HCT116 (cell line): ENCODE results near the gene NLGN3. TPM values are rescaled to one million over a fixed set of nuclear protein-coding genes. Genes with fewer than 3 reads are reported as not detected.

Experiments
- ATAC-seq: fragments of 200-7000 bp; cut with Tn5 transposase; 2 replicates; pipeline ENCODE4 v1.9.1; 2020; ENCODE audit warnings: mild to moderate bottlenecking, moderate library complexity
- BruUV-seq: library from RNA; stranded (reverse); fragments of 400-500 nt; replicated peaks from 2 replicates; lab custom pipeline; 2021; lab: Mats Ljungman, UMichigan
- CTCF ChIA-PET: fragments of 300-600 bp; sonication (Branson Sonifier 250); formaldehyde crosslinking; loops from one replicate; lab custom pipeline; 2021; ENCODE audit warnings: antibody characterized with exemption; lab: Charles Lee
- POLR2A ChIA-PET: fragments of 300-600, 350-600 bp; sonication (Branson Sonifier 250); formaldehyde crosslinking; loops from one replicate; lab custom pipeline; 2021; ENCODE audit warnings: antibody characterized with exemption; lab: Charles Lee
- RAD21 ChIA-PET, 2 experiments: fragments of 300-600 bp; sonication (Branson Sonifier 250); formaldehyde crosslinking; loops; one replicate each; lab custom pipeline; 2023; ENCODE audit warnings: low total read pairs in 2 of 2; ENCODE audit not compliant: uncharacterized antibody in 2 of 2, unreplicated experiment in 2 of 2, low non-redundant PET in 1 of 2; lab: Charles Lee
- DNase-seq: peaks from one replicate; pipeline ENCODE4 v3.0.0-alpha.2; 2010; ENCODE audit warnings: low read depth, low spot score
- H2AFZ ChIP-seq: fragments of 200-600 bp; shearing (Covaris generic), sonication (generic); 2 replicates; pipeline ENCODE4 v1.6.1; 2017; ENCODE audit warnings: low read depth, mixed run types, mixed read lengths, antibody characterized with exemption, low read length; ENCODE audit not compliant: poor library complexity, severe bottlenecking
- H3K27ac ChIP-seq: 2 replicates; pipeline ENCODE4 v1.5.1; 2012; ENCODE audit warnings: low read depth, low read length
- H3K27me3 ChIP-seq: fragments of 200-600 bp; sonication (generic); 2 replicates; pipeline ENCODE4 v1.6.1; 2016; ENCODE audit warnings: mixed run types, low read length, mixed read lengths; ENCODE audit not compliant: insufficient read depth
- H3K36me3 ChIP-seq, 2 experiments: fragments of 200-500 bp in 1 of 2; fragments of 200-600 bp in 1 of 2; sonication (Bioruptor generic) in 1 of 2; sonication (generic) in 1 of 2; 2 replicates each; pipeline versions ENCODE4 v1.5.1 to v1.6.1; 2014 to 2016; ENCODE audit warnings: low read length in 2 of 2, inconsistent platforms in 1 of 2, mixed read lengths in 1 of 2, mixed run types in 1 of 2; ENCODE audit not compliant: insufficient read depth in 2 of 2, control insufficient read depth in 1 of 2
- H3K4me1 ChIP-seq, 2 experiments: fragments of 200-600 bp in 1 of 2; sonication (generic) in 1 of 2; 2 replicates each; pipeline versions ENCODE4 v1.5.1 to v1.6.1; 2012 to 2017; ENCODE audit warnings: low read length in 2 of 2, inconsistent platforms in 1 of 2, mild to moderate bottlenecking in 1 of 2, mixed read lengths in 1 of 2, mixed run types in 1 of 2, moderate library complexity in 1 of 2; ENCODE audit not compliant: insufficient read depth in 2 of 2, control insufficient read depth in 1 of 2
- H3K4me2 ChIP-seq: fragments of 200-600 bp; sonication (generic); 2 replicates; pipeline ENCODE4 v1.6.1; 2017; ENCODE audit warnings: mixed run types, low read length, mixed read lengths
- H3K4me3 ChIP-seq, 2 experiments: fragments of 200-600 bp in 1 of 2; sonication (generic) in 1 of 2; replicated peaks in 1 of 2; 2 replicates each; pipeline ENCODE4 v1.5.1; 2011 to 2016; ENCODE audit warnings: low read length in 2 of 2, control low read depth in 1 of 2, low read depth in 1 of 2, mild to moderate bottlenecking in 1 of 2, mixed read lengths in 1 of 2, mixed run types in 1 of 2
- H3K79me2 ChIP-seq: fragments of 200-600 bp; sonication (generic); 2 replicates; pipeline ENCODE4 v1.6.1; 2017; ENCODE audit warnings: mild to moderate bottlenecking, mixed run types, low read length, moderate library complexity, mixed read lengths; ENCODE audit not compliant: insufficient read depth
- H3K9ac ChIP-seq: fragments of 200-600 bp; sonication (generic); 2 replicates; pipeline ENCODE4 v1.6.1; 2016; ENCODE audit warnings: low read length, mixed read lengths
- H3K9me2 ChIP-seq: fragments of 200-600 bp; sonication (generic), shearing (Covaris generic); 2 replicates; pipeline ENCODE4 v1.6.1; 2017; ENCODE audit warnings: mixed run types, mild to moderate bottlenecking, moderate library complexity; ENCODE audit not compliant: insufficient read depth
- H3K9me3 ChIP-seq, 2 experiments: fragments of 200-500 bp in 1 of 2; fragments of 200-600 bp in 1 of 2; sonication (Bioruptor generic) in 1 of 2; sonication (generic) in 1 of 2; 2 replicates each; pipeline ENCODE4 v1.6.1; 2014 to 2017; ENCODE audit warnings: low read length in 2 of 2, mixed read lengths in 2 of 2, inconsistent platforms in 1 of 2, low read depth in 1 of 2, mild to moderate bottlenecking in 1 of 2, mixed run types in 1 of 2, moderate library complexity in 1 of 2; ENCODE audit not compliant: control insufficient read depth in 1 of 2, insufficient read depth in 1 of 2
- H4K20me1 ChIP-seq: fragments of 200-600 bp; sonication (generic), shearing (Covaris generic); 2 replicates; pipeline ENCODE4 v1.6.1; 2017; ENCODE audit warnings: mixed run types, mild to moderate bottlenecking, moderate library complexity; ENCODE audit not compliant: insufficient read depth
- CBX3 ChIP-seq: IDR thresholded peaks from 2 replicates; pipeline ENCODE4 v1.6.1; 2012; ENCODE audit warnings: low read depth
- EGR1 ChIP-seq: IDR thresholded peaks from 2 replicates; pipeline ENCODE4 v1.6.1; 2012; ENCODE audit warnings: low read depth
- ELF1 ChIP-seq: IDR thresholded peaks from 2 replicates; pipeline ENCODE4 v1.6.1; 2012; ENCODE audit warnings: low read depth, borderline replicate concordance
- EZH2 ChIP-seq: fragments of 200-600 bp; sonication (generic); IDR thresholded peaks from 2 replicates; pipeline ENCODE4 v1.6.1; 2017; ENCODE audit warnings: antibody characterized with exemption, mixed run types
- EZH2phosphoT487 ChIP-seq: fragments of 200-600 bp; IDR thresholded peaks from 2 replicates; pipeline ENCODE4 v1.6.1; 2018; ENCODE audit warnings: antibody characterized with exemption, borderline replicate concordance
- FOSL1 ChIP-seq: IDR thresholded peaks from 2 replicates; pipeline ENCODE4 v1.6.1; 2012; ENCODE audit warnings: low read depth
- JUND ChIP-seq: IDR thresholded peaks from 2 replicates; pipeline ENCODE4 v1.6.1; 2012
- POLR2A ChIP-seq: IDR thresholded peaks from 2 replicates; pipeline ENCODE4 v1.7.0; 2011; ENCODE audit warnings: borderline replicate concordance; ENCODE audit not compliant: insufficient read depth, insufficient read length; ENCODE audit errors: extremely low read depth
- POLR2AphosphoS5 ChIP-seq: IDR thresholded peaks from 2 replicates; pipeline ENCODE4 v1.6.1; 2011; ENCODE audit warnings: mild to moderate bottlenecking, low read depth, low read length, moderate library complexity
- RAD21 ChIP-seq: IDR thresholded peaks from 2 replicates; pipeline ENCODE4 v1.6.1; 2012; ENCODE audit warnings: low read depth, mild to moderate bottlenecking
- SIN3A ChIP-seq: IDR thresholded peaks from 2 replicates; pipeline ENCODE4 v1.6.1; 2012; ENCODE audit warnings: low read depth
- SP1 ChIP-seq: IDR thresholded peaks from 2 replicates; pipeline ENCODE4 v1.6.1; 2012; ENCODE audit warnings: low read depth
- SRF ChIP-seq: IDR thresholded peaks from 2 replicates; pipeline ENCODE4 v1.6.1; 2012; ENCODE audit warnings: low read depth
- TCF7L2 ChIP-seq: IDR thresholded peaks from 2 replicates; pipeline ENCODE4 v1.7.0; 2011; ENCODE audit warnings: borderline replicate concordance, inconsistent platforms; ENCODE audit not compliant: insufficient read depth, insufficient read length; ENCODE audit errors: extremely low read depth
- YY1 ChIP-seq: IDR thresholded peaks from 2 replicates; pipeline ENCODE4 v1.6.1; 2011; ENCODE audit warnings: low read length, low read depth, moderate library complexity, mild to moderate bottlenecking; ENCODE audit not compliant: insufficient replicate concordance; ENCODE audit errors: extremely low read depth
- ZBTB33 ChIP-seq: IDR thresholded peaks from 2 replicates; pipeline ENCODE4 v1.6.1; 2011; ENCODE audit warnings: mild to moderate bottlenecking, low read length, moderate library complexity; ENCODE audit not compliant: insufficient replicate concordance; ENCODE audit errors: extremely low read depth
- ZNF274 ChIP-seq: fragments of 200-500 bp; sonication (Bioruptor generic); IDR thresholded peaks from 2 replicates; pipeline ENCODE4 v1.6.1; 2014; ENCODE audit warnings: mild to moderate bottlenecking, low read depth, low read length, inconsistent platforms
- intact Hi-C: fragments of 100-400 bp; cut with micrococcal nuclease; formaldehyde crosslinking; loops from 2 replicates; pipeline ENCODE4 v1.10.0; 2022
- total RNA-seq: library from RNA; stranded (reverse); gene quantifications from one replicate; pipeline ENCODE4 v1.2.1, GENCODE V29; 2021; ENCODE audit not compliant: unreplicated experiment
- TF ChIP-seq, protein P1 (sequence below), 3 experiments: fragments of 200-600 bp in 1 of 3; sonication (generic) in 1 of 3; IDR thresholded peaks in 2 of 3; conservative IDR thresholded peaks in 1 of 3; 2 replicates each; pipeline ENCODE4 v1.5.1; 2012 to 2017; ENCODE audit warnings: low read depth in 2 of 3, low read length in 2 of 3, antibody characterized with exemption in 1 of 3, borderline replicate concordance in 1 of 3, control low read depth in 1 of 3, mild to moderate bottlenecking in 1 of 3, mixed read lengths in 1 of 3, mixed run types in 1 of 3, moderate library complexity in 1 of 3; ENCODE audit not compliant: insufficient read depth in 1 of 3

NLGN3 gene
- total RNA-seq, 1 experiment from 2014 or later: 1.4 TPM

GRCh38 chrX:71170660-71171059, 26.0 kb downstream of the NLGN3 start:
- no peaks in the 10 kb centered on the region for H3K36me3 ChIP-seq
- H4K20me1 ChIP-seq: no peaks in the 10 kb centered on the region
- ATAC-seq (no peak), DNase-seq (no peak)
- intact Hi-C loops: no loop called here
- no peak overlapping the region for H3K4me2 ChIP-seq
- BruUV-seq: no TSS peak
- TF ChIP-seq EZH2phosphoT487: no peak
- H3K27me3 ChIP-seq: no peaks in the 10 kb centered on the region
- H3K9me3 ChIP-seq: no peaks in the 10 kb centered on the region
- ChIA-PET POLR2A (no interaction called here), RAD21 (no interaction called here), CTCF (no interaction called here)
- H2AFZ ChIP-seq: no peak overlapping the region
- no peaks in the 10 kb centered on the region for H3K79me2 ChIP-seq
- H3K27ac ChIP-seq: no peak overlapping the region
- H3K9me2 ChIP-seq: no peaks in the 10 kb centered on the region
- no peak overlapping the region for H3K9ac ChIP-seq
- no peaks in the 10 kb centered on the region for H3K4me1 ChIP-seq
- H3K4me3 ChIP-seq: no peak overlapping the region

- intact Hi-C loops: no loop called here
- no peak for ATAC-seq
- Histone ChIP-seq H3K27ac (no peak overlapping the region), H4K20me1 (no peaks in the 10 kb centered on the region), H3K4me3 (no peak overlapping the region), H3K4me2 (no peak overlapping the region), H2AFZ (no peak overlapping the region), H3K9ac (no peak overlapping the region), H3K9me2 (no peaks in the 10 kb centered on the region), H3K79me2 (no peaks in the 10 kb centered on the region), H3K4me1 (no peaks in the 10 kb centered on the region), H3K36me3 (no peaks in the 10 kb centered on the region), H3K9me3 (no peaks in the 10 kb centered on the region), H3K27me3 (no peaks in the 10 kb centered on the region)
- BruUV-seq: no TSS peak
- RAD21 ChIA-PET: no interaction called here
- no peak for DNase-seq
- CTCF ChIA-PET: no interaction called here
- POLR2A ChIA-PET: no interaction called here
- TF ChIP-seq EZH2 (no peak), SRF (no peak), EZH2phosphoT487 (no peak), RAD21 (no peak), TCF7L2 (no peak), ELF1 (no peak), CBX3 (no peak), YY1 (no peak), SP1 (no peak), EGR1 (no peak), SIN3A (no peak), ZNF274 (no peak), POLR2AphosphoS5 (no peak), JUND (no peak), POLR2A (no peak), FOSL1 (no peak), ZBTB33 (no peak)
- TF ChIP-seq, protein P1, sequence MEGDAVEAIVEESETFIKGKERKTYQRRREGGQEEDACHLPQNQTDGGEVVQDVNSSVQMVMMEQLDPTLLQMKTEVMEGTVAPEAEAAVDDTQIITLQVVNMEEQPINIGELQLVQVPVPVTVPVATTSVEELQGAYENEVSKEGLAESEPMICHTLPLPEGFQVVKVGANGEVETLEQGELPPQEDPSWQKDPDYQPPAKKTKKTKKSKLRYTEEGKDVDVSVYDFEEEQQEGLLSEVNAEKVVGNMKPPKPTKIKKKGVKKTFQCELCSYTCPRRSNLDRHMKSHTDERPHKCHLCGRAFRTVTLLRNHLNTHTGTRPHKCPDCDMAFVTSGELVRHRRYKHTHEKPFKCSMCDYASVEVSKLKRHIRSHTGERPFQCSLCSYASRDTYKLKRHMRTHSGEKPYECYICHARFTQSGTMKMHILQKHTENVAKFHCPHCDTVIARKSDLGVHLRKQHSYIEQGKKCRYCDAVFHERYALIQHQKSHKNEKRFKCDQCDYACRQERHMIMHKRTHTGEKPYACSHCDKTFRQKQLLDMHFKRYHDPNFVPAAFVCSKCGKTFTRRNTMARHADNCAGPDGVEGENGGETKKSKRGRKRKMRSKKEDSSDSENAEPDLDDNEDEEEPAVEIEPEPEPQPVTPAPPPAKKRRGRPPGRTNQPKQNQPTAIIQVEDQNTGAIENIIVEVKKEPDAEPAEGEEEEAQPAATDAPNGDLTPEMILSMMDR (IDR thresholded peaks at IDR 0.05 in 2 of 3, conservative IDR thresholded peaks at IDR 0.05 in 1 of 3; ENCODE audit: borderline replicate concordance in 1 of 3, insufficient read depth in 1 of 3, low read depth in 2 of 3, low read length in 2 of 3): no peak
These were observed 26.6 kb downstream of the NLGN3 start for GRCh38 chrX:71171110-71171801.
